SK-N-SH treated with all-trans-retinoic acid at 6 μM for 48 hours (cell line): ENCODE measurements around the gene ZAP70.

Experiments used
- ATAC-seq: fragments of 200-7000 bp; cut with Tn5 transposase; 3 replicates; pipeline ENCODE4 v1.9.1; 2020; ENCODE audit warnings: mild to moderate bottlenecking, moderate library complexity
- ARNTL ChIP-seq: fragments of 450-650 bp; formaldehyde crosslinking; IDR thresholded peaks from 2 replicates; pipeline ENCODE4 v1.5.0; 2020; ENCODE audit warnings: low read depth, mild to moderate bottlenecking, moderate library complexity, borderline replicate concordance
- BACH2 ChIP-seq: fragments of 250-450 bp; sonication (Bioruptor Pico); IDR thresholded peaks from 2 replicates; pipeline ENCODE4 v1.9.0; 2021; ENCODE audit warnings: mild to moderate bottlenecking, borderline replicate concordance
- CSDC2 ChIP-seq: fragments of 250-450 bp; sonication (Bioruptor Pico); IDR thresholded peaks from 2 replicates; pipeline ENCODE4 v1.5.0; 2020; ENCODE audit warnings: mild to moderate bottlenecking, moderate library complexity
- CSRNP3 ChIP-seq: fragments of 250-450 bp; sonication (Bioruptor Pico); IDR thresholded peaks from 2 replicates; pipeline ENCODE4 v1.5.1; 2021; ENCODE audit warnings: mild to moderate bottlenecking, moderate library complexity
- ESRRG ChIP-seq: fragments of 250-450 bp; sonication (Bioruptor Pico); IDR thresholded peaks from 2 replicates; pipeline ENCODE4 v1.6.1; 2021; ENCODE audit warnings: mild to moderate bottlenecking
- GLIS3 ChIP-seq: fragments of 250-450 bp; sonication (Bioruptor Pico); IDR thresholded peaks from 2 replicates; pipeline ENCODE4 v1.5.0; 2020; ENCODE audit warnings: mild to moderate bottlenecking, moderate library complexity
- ISL1 ChIP-seq: fragments of 250-450 bp; sonication (Bioruptor Pico); IDR thresholded peaks from 2 replicates; pipeline ENCODE4 v2.1.2; 2022; ENCODE audit warnings: mild to moderate bottlenecking, moderate library complexity
- OSR1 ChIP-seq: fragments of 250-450 bp; sonication (Bioruptor Pico); IDR thresholded peaks from 2 replicates; pipeline ENCODE4 v1.8.0; 2022; ENCODE audit warnings: moderate library complexity, mild to moderate bottlenecking, inconsistent platforms
- PPARA ChIP-seq: fragments of 250-450 bp; sonication (Bioruptor Pico); IDR thresholded peaks from 2 replicates; pipeline ENCODE4 v1.5.0; 2020; ENCODE audit warnings: mild to moderate bottlenecking, borderline replicate concordance
- RARB ChIP-seq: fragments of 250-450 bp; sonication (Bioruptor Pico); IDR thresholded peaks from 2 replicates; pipeline ENCODE4 v1.8.0; 2021; ENCODE audit warnings: mild to moderate bottlenecking, moderate library complexity
- SNAI2 ChIP-seq: fragments of 250-450 bp; sonication (Bioruptor Pico); IDR thresholded peaks from 2 replicates; pipeline ENCODE4 v1.5.0; 2020; ENCODE audit warnings: mild to moderate bottlenecking, moderate library complexity
- TCF4 ChIP-seq: fragments of 250-450 bp; sonication (Bioruptor Pico); IDR thresholded peaks from 2 replicates; pipeline ENCODE4 v1.8.0; 2021; ENCODE audit warnings: mild to moderate bottlenecking, moderate library complexity, borderline replicate concordance
- TOX ChIP-seq: fragments of 250-450 bp; sonication (Bioruptor Pico); IDR thresholded peaks from 2 replicates; pipeline ENCODE4 v1.8.0; 2021; ENCODE audit warnings: mild to moderate bottlenecking, moderate library complexity, borderline replicate concordance
- ZC3H10 ChIP-seq: fragments of 250-450 bp; sonication (Bioruptor Pico); IDR thresholded peaks from 2 replicates; pipeline ENCODE4 v1.5.1; 2021; ENCODE audit warnings: mild to moderate bottlenecking, moderate library complexity
- ZFP3 ChIP-seq: fragments of 250-450 bp; sonication (Bioruptor Pico); IDR thresholded peaks from 2 replicates; pipeline ENCODE4 v1.5.0; 2020; ENCODE audit warnings: mild to moderate bottlenecking, moderate library complexity
- ZNF565 ChIP-seq: fragments of 450-650 bp; formaldehyde crosslinking; conservative IDR thresholded peaks from 2 replicates; pipeline ENCODE4 v1.5.0; 2020; ENCODE audit warnings: low read depth, mild to moderate bottlenecking, moderate library complexity
- ZNF8 ChIP-seq: fragments of 450-650 bp; formaldehyde crosslinking; IDR thresholded peaks from 2 replicates; pipeline ENCODE4 v1.5.0; 2020; ENCODE audit warnings: mild to moderate bottlenecking, moderate library complexity
- TF ChIP-seq, protein P1 (sequence below): fragments of 250-450 bp; sonication (Bioruptor Pico); IDR thresholded peaks from 2 replicates; pipeline ENCODE4 v1.5.0; 2020; ENCODE audit warnings: mild to moderate bottlenecking, moderate library complexity
- TF ChIP-seq, protein P2 (sequence below): fragments of 250-450 bp; sonication (Bioruptor Pico); IDR thresholded peaks from 2 replicates; pipeline ENCODE4 v1.8.0; 2020; ENCODE audit warnings: mild to moderate bottlenecking, moderate library complexity, borderline replicate concordance
- TF ChIP-seq, protein P3 (sequence below): fragments of 250-450 bp; sonication (Bioruptor Pico); IDR thresholded peaks from 2 replicates; pipeline ENCODE4 v1.5.1; 2020; ENCODE audit warnings: low read depth, mild to moderate bottlenecking, moderate library complexity

The ZAP70 gene

DNA sequence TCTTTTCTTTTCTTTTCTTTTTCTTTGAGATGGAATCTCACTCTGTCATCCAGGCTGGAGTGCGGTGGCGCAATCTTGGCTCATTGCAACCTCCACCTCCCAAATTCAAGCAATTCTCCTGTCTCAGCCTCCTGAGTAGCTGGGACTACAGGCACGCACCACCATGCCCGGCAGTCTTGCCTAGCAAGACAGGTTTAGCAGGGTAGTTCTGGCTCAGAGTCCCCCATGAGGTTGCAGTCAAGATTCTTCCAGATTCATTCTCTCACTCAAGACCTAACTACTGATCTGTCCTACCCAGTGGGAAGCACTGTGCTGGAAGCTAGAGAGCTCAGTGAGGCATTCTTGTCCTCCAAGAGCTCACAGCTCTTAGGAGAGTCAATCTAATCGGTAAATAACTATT lies 17.6 kb upstream of the ZAP70 start:
- no peak for TF ChIP-seq RARB
- no peak for TF ChIP-seq ISL1 (CRISPR knock-in tag)
- TF ChIP-seq, protein P1, sequence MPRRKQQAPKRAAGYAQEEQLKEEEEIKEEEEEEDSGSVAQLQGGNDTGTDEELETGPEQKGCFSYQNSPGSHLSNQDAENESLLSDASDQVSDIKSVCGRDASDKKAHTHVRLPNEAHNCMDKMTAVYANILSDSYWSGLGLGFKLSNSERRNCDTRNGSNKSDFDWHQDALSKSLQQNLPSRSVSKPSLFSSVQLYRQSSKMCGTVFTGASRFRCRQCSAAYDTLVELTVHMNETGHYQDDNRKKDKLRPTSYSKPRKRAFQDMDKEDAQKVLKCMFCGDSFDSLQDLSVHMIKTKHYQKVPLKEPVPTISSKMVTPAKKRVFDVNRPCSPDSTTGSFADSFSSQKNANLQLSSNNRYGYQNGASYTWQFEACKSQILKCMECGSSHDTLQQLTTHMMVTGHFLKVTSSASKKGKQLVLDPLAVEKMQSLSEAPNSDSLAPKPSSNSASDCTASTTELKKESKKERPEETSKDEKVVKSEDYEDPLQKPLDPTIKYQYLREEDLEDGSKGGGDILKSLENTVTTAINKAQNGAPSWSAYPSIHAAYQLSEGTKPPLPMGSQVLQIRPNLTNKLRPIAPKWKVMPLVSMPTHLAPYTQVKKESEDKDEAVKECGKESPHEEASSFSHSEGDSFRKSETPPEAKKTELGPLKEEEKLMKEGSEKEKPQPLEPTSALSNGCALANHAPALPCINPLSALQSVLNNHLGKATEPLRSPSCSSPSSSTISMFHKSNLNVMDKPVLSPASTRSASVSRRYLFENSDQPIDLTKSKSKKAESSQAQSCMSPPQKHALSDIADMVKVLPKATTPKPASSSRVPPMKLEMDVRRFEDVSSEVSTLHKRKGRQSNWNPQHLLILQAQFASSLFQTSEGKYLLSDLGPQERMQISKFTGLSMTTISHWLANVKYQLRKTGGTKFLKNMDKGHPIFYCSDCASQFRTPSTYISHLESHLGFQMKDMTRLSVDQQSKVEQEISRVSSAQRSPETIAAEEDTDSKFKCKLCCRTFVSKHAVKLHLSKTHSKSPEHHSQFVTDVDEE, result no peak
- TF ChIP-seq ZFP3, result no peak
- no peak for ATAC-seq

DNA sequence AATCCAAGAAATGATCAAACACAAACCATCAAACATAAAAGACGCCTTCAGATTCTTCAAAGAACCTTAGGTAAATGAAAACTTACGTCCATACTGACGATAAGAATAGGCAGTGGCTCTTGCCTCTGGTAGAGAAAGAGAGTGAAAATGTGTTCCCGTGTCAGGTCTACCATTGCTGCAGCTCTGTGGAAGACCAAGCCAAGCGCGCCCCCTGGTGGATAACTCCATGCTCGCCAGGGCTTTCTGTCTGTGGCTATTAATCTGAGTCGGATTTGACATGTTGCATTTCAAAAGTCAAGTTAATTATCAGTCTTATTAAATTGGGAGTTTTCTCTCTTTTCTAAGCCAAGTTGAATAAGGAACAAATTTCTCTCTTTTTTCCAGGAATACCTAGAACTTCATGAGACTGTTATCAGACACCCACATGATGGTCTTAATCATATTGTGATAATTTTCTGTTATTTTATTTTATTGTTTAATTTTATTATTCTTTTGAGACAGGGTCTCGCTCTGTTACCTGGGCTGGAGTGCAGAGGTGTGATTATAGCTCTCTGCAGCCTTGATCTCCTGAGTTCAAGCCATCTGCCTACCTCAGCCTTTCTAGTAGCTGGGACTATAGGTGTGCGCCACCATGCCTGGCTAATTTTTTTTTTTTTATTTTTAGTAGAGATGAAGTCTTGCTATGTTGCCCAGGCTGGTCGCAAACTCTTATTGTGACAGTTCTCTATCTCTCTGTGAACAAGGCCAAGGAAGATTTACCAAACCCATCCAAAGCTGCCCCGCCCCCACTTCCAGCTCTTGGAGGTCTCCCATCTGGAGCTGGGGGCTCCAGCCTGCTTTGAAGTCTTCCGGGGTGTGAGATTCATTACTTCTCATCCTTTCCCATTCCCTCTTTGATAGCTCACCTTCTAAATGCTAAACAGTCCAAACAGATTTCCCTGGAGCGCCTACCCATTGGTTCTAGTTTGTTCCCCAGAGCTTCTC lies 15.8 kb upstream of the ZAP70 start:
- peak; percentile 94 for ATAC-seq
- TF ChIP-seq ZNF8 (CRISPR knock-in tag) (no peak), ZFP3 (no peak), PPARA (no peak), TOX (no peak), CSDC2 (CRISPR knock-in tag) (no peak), ARNTL (no peak)

- no peak for ATAC-seq
- TF ChIP-seq TCF4 (CRISPR knock-in tag) (no peak), PPARA (no peak)
- TF ChIP-seq, protein P2, sequence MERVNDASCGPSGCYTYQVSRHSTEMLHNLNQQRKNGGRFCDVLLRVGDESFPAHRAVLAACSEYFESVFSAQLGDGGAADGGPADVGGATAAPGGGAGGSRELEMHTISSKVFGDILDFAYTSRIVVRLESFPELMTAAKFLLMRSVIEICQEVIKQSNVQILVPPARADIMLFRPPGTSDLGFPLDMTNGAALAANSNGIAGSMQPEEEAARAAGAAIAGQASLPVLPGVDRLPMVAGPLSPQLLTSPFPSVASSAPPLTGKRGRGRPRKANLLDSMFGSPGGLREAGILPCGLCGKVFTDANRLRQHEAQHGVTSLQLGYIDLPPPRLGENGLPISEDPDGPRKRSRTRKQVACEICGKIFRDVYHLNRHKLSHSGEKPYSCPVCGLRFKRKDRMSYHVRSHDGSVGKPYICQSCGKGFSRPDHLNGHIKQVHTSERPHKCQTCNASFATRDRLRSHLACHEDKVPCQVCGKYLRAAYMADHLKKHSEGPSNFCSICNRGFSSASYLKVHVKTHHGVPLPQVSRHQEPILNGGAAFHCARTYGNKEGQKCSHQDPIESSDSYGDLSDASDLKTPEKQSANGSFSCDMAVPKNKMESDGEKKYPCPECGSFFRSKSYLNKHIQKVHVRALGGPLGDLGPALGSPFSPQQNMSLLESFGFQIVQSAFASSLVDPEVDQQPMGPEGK (CRISPR knock-in tag), result no peak
- TF ChIP-seq, protein P1, result no peak
These were observed 14.8 kb upstream of the ZAP70 start for GRCh38 chr2:97698530-97698929.

DNA sequence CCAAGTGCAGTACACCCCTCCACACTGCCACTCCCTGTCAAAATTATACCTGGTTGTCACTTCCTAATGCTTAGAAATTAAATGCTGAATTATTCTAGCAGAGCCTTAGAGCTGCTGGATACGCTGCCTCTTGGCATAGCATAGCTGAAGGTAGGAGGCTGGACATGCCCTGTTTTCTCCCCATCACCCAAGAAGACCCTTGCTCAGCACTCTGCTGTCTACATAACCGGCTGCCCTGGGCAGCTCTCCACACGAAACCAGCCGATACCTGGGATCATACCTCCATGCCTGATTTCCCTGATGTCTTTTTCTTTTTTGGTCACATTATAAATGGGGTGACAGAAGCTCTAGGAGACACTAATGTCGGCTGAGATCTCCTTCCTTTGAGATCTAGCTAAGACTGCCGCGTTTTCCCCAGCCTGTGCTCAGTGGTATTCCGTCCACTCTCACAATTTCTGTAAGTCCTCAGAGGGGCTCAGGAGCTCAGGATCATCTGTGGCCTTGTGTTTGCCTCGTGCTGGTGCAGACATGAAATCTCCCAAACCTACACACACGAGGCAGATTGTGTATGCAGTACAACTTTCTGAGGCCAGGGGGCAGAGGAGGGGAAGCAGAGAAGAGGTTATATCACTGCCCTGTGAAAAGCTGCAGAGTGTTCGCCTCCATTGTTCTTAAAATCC lies 13.5 kb upstream of the ZAP70 start:
- peak; percentile 93 for ATAC-seq

More for the DNA sequence above, 13.5 kb upstream of the ZAP70 start:
- TF ChIP-seq OSR1 (CRISPR knock-in tag) (no peak), ZNF565 (no peak), ZFP3 (no peak), TOX (no peak), GLIS3 (no peak), TCF4 (CRISPR knock-in tag) (no peak), CSDC2 (CRISPR knock-in tag) (no peak), ISL1 (CRISPR knock-in tag) (no peak), SNAI2 (CRISPR knock-in tag) (no peak), ESRRG (CRISPR knock-in tag) (no peak), ZC3H10 (no peak), BACH2 (no peak), ZNF8 (CRISPR knock-in tag) (no peak), ARNTL (no peak), CSRNP3 (CRISPR knock-in tag) (no peak)
- TF ChIP-seq, protein P3, sequence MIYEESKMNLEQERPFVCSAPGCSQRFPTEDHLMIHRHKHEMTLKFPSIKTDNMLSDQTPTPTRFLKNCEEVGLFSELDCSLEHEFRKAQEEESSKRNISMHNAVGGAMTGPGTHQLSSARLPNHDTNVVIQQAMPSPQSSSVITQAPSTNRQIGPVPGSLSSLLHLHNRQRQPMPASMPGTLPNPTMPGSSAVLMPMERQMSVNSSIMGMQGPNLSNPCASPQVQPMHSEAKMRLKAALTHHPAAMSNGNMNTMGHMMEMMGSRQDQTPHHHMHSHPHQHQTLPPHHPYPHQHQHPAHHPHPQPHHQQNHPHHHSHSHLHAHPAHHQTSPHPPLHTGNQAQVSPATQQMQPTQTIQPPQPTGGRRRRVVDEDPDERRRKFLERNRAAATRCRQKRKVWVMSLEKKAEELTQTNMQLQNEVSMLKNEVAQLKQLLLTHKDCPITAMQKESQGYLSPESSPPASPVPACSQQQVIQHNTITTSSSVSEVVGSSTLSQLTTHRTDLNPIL, result no peak
